SK-N-SH treated with all-trans-retinoic acid at 6 μM for 48 hours (cell line): Measurements from ENCODE around the gene PLBD1.

Experiments
- ATAC-seq: fragments of 200-7000 bp; cut with Tn5 transposase; 3 replicates; pipeline ENCODE4 v1.9.1; 2020; ENCODE audit warnings: mild to moderate bottlenecking, moderate library complexity
- ARNTL ChIP-seq: fragments of 450-650 bp; formaldehyde crosslinking; IDR thresholded peaks from 2 replicates; pipeline ENCODE4 v1.5.0; 2020; ENCODE audit warnings: low read depth, mild to moderate bottlenecking, moderate library complexity, borderline replicate concordance
- BACH2 ChIP-seq: fragments of 250-450 bp; sonication (Bioruptor Pico); IDR thresholded peaks from 2 replicates; pipeline ENCODE4 v1.9.0; 2021; ENCODE audit warnings: mild to moderate bottlenecking, borderline replicate concordance
- CREB5 ChIP-seq: fragments of 250-450 bp; sonication (Bioruptor Pico); IDR thresholded peaks from 2 replicates; pipeline ENCODE4 v1.5.1; 2020; ENCODE audit warnings: low read depth, mild to moderate bottlenecking, moderate library complexity
- CSDC2 ChIP-seq: fragments of 250-450 bp; sonication (Bioruptor Pico); IDR thresholded peaks from 2 replicates; pipeline ENCODE4 v1.5.0; 2020; ENCODE audit warnings: mild to moderate bottlenecking, moderate library complexity
- CSRNP3 ChIP-seq: fragments of 250-450 bp; sonication (Bioruptor Pico); IDR thresholded peaks from 2 replicates; pipeline ENCODE4 v1.5.1; 2021; ENCODE audit warnings: mild to moderate bottlenecking, moderate library complexity
- ISL1 ChIP-seq: fragments of 250-450 bp; sonication (Bioruptor Pico); IDR thresholded peaks from 2 replicates; pipeline ENCODE4 v2.1.2; 2022; ENCODE audit warnings: mild to moderate bottlenecking, moderate library complexity
- OSR1 ChIP-seq: fragments of 250-450 bp; sonication (Bioruptor Pico); IDR thresholded peaks from 2 replicates; pipeline ENCODE4 v1.8.0; 2022; ENCODE audit warnings: moderate library complexity, mild to moderate bottlenecking, inconsistent platforms
- PPARA ChIP-seq: fragments of 250-450 bp; sonication (Bioruptor Pico); IDR thresholded peaks from 2 replicates; pipeline ENCODE4 v1.5.0; 2020; ENCODE audit warnings: mild to moderate bottlenecking, borderline replicate concordance
- RARB ChIP-seq: fragments of 250-450 bp; sonication (Bioruptor Pico); IDR thresholded peaks from 2 replicates; pipeline ENCODE4 v1.8.0; 2021; ENCODE audit warnings: mild to moderate bottlenecking, moderate library complexity
- SNAI2 ChIP-seq: fragments of 250-450 bp; sonication (Bioruptor Pico); IDR thresholded peaks from 2 replicates; pipeline ENCODE4 v1.5.0; 2020; ENCODE audit warnings: mild to moderate bottlenecking, moderate library complexity
- TCF4 ChIP-seq: fragments of 250-450 bp; sonication (Bioruptor Pico); IDR thresholded peaks from 2 replicates; pipeline ENCODE4 v1.8.0; 2021; ENCODE audit warnings: mild to moderate bottlenecking, moderate library complexity, borderline replicate concordance
- TOX ChIP-seq: fragments of 250-450 bp; sonication (Bioruptor Pico); IDR thresholded peaks from 2 replicates; pipeline ENCODE4 v1.8.0; 2021; ENCODE audit warnings: mild to moderate bottlenecking, moderate library complexity, borderline replicate concordance
- TSHZ2 ChIP-seq: fragments of 250-450 bp; sonication (Bioruptor Pico); IDR thresholded peaks from 2 replicates; pipeline ENCODE4 v1.5.0; 2020; ENCODE audit warnings: mild to moderate bottlenecking, moderate library complexity
- ZC3H10 ChIP-seq: fragments of 250-450 bp; sonication (Bioruptor Pico); IDR thresholded peaks from 2 replicates; pipeline ENCODE4 v1.5.1; 2021; ENCODE audit warnings: mild to moderate bottlenecking, moderate library complexity
- ZFP3 ChIP-seq: fragments of 250-450 bp; sonication (Bioruptor Pico); IDR thresholded peaks from 2 replicates; pipeline ENCODE4 v1.5.0; 2020; ENCODE audit warnings: mild to moderate bottlenecking, moderate library complexity
- ZFP30 ChIP-seq: fragments of 450-650 bp; formaldehyde crosslinking; IDR thresholded peaks from 2 replicates; pipeline ENCODE4 v1.5.0; 2022; ENCODE audit warnings: mild to moderate bottlenecking, moderate library complexity
- ZNF565 ChIP-seq: fragments of 450-650 bp; formaldehyde crosslinking; conservative IDR thresholded peaks from 2 replicates; pipeline ENCODE4 v1.5.0; 2020; ENCODE audit warnings: low read depth, mild to moderate bottlenecking, moderate library complexity
- ZNF70 ChIP-seq: fragments of 450-650 bp; formaldehyde crosslinking; IDR thresholded peaks from 2 replicates; pipeline ENCODE4 v1.5.0; 2020; ENCODE audit warnings: mild to moderate bottlenecking, moderate library complexity
- ZNF8 ChIP-seq: fragments of 450-650 bp; formaldehyde crosslinking; IDR thresholded peaks from 2 replicates; pipeline ENCODE4 v1.5.0; 2020; ENCODE audit warnings: mild to moderate bottlenecking, moderate library complexity
- TF ChIP-seq, protein P1 (sequence below): fragments of 250-450 bp; sonication (Bioruptor Pico); IDR thresholded peaks from 2 replicates; pipeline ENCODE4 v1.8.0; 2020; ENCODE audit warnings: mild to moderate bottlenecking, moderate library complexity, borderline replicate concordance
- TF ChIP-seq, protein P2 (sequence below): fragments of 250-450 bp; sonication (Bioruptor Pico); IDR thresholded peaks from 2 replicates; pipeline ENCODE4 v1.8.0; 2021; ENCODE audit warnings: low read depth, mild to moderate bottlenecking, moderate library complexity, borderline replicate concordance

PLBD1 gene

GRCh38 chr12:14545144-14546124, 22.2 kb downstream of the PLBD1 start:
- TF ChIP-seq TOX (CRISPR knock-in tag) (no peak), TCF4 (CRISPR knock-in tag) (no peak), ZNF8 (CRISPR knock-in tag) (no peak), ZC3H10 (CRISPR knock-in tag) (no peak), PPARA (CRISPR knock-in tag) (no peak), BACH2 (CRISPR knock-in tag) (no peak), CSDC2 (CRISPR knock-in tag) (no peak), TSHZ2 (CRISPR knock-in tag) (no peak), ZFP30 (no peak), ZFP3 (CRISPR knock-in tag) (no peak), ZNF565 (CRISPR knock-in tag) (no peak), ARNTL (CRISPR knock-in tag) (no peak), CSRNP3 (CRISPR knock-in tag) (no peak), RARB (no peak), SNAI2 (CRISPR knock-in tag) (no peak), CREB5 (CRISPR knock-in tag) (no peak), ZNF70 (CRISPR knock-in tag) (no peak)
- TF ChIP-seq, protein P1, sequence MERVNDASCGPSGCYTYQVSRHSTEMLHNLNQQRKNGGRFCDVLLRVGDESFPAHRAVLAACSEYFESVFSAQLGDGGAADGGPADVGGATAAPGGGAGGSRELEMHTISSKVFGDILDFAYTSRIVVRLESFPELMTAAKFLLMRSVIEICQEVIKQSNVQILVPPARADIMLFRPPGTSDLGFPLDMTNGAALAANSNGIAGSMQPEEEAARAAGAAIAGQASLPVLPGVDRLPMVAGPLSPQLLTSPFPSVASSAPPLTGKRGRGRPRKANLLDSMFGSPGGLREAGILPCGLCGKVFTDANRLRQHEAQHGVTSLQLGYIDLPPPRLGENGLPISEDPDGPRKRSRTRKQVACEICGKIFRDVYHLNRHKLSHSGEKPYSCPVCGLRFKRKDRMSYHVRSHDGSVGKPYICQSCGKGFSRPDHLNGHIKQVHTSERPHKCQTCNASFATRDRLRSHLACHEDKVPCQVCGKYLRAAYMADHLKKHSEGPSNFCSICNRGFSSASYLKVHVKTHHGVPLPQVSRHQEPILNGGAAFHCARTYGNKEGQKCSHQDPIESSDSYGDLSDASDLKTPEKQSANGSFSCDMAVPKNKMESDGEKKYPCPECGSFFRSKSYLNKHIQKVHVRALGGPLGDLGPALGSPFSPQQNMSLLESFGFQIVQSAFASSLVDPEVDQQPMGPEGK (CRISPR knock-in tag) = no peak
- TF ChIP-seq, protein P2, sequence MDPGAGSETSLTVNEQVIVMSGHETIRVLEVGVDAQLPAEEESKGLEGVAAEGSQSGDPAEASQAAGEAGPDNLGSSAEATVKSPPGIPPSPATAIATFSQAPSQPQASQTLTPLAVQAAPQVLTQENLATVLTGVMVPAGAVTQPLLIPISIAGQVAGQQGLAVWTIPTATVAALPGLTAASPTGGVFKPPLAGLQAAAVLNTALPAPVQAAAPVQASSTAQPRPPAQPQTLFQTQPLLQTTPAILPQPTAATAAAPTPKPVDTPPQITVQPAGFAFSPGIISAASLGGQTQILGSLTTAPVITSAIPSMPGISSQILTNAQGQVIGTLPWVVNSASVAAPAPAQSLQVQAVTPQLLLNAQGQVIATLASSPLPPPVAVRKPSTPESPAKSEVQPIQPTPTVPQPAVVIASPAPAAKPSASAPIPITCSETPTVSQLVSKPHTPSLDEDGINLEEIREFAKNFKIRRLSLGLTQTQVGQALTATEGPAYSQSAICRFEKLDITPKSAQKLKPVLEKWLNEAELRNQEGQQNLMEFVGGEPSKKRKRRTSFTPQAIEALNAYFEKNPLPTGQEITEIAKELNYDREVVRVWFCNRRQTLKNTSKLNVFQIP = no peak
- ATAC-seq = no peak

DNA sequence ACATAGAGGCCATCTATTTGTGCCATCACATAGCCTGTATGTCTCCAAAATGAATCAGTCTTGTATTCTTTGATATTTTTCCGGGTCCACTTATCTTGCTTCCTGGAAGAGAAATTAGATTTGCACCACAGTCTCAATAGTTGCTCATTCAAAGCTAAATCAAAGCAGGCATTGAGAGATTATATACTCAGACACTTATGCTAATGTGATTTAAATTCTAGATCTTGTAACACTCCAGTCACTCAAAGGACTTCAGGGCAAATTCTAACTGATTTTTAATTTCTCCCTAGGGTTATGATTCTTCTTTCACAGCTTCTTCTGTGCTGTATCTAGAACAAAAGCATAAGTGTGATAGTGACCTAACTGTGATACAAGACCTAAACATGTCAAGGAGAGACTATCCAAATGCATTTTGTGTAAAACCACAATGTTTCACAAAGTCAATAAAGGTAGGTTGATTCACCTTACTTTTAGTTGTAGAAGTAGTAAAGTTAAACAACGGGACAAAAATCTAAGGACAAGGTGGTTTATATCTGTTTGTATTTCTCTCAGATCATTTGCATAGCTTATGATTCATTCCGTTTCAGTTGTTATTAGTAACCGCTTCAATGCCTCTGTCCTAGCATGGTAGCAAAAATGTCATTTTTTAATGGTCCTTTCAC, 26.8 kb downstream of the PLBD1 start:
- ATAC-seq = no peak
- TF ChIP-seq CSDC2 (CRISPR knock-in tag) (no peak), SNAI2 (CRISPR knock-in tag) (no peak), OSR1 (CRISPR knock-in tag) (no peak), ISL1 (CRISPR knock-in tag) (no peak), ZFP30 (no peak), ZNF8 (CRISPR knock-in tag) (no peak), ARNTL (CRISPR knock-in tag) (no peak), TSHZ2 (CRISPR knock-in tag) (no peak), CREB5 (CRISPR knock-in tag) (no peak)
- TF ChIP-seq, protein P1 (CRISPR knock-in tag) = no peak
